DND-41 (cell line): ENCODE measurements around the gene TMEM242.

Experiments
- CTCF ChIP-seq: IDR thresholded peaks from 2 replicates; pipeline ENCODE4 v1.5.1; 2012; ENCODE audit warnings: borderline replicate concordance, low read length, moderate library complexity, mild to moderate bottlenecking; ENCODE audit not compliant: poor library complexity, severe bottlenecking; ENCODE audit errors: extremely low read depth
- EZH2 ChIP-seq: IDR thresholded peaks from 3 replicates; pipeline ENCODE4 v1.6.1; 2012; ENCODE audit warnings: borderline replicate concordance, low read depth, mild to moderate bottlenecking, moderate library complexity, low read length, inconsistent platforms; ENCODE audit not compliant: severe bottlenecking

GRCh38 chr6:157274471-157275226 is 48.7 kb downstream of the TMEM242 start:
- peak; percentile 82 for TF ChIP-seq CTCF
- no peak for TF ChIP-seq EZH2
